ENCODE data around the gene FOXO4. TPM values are rescaled to one million over a fixed set of nuclear protein-coding genes. Genes with fewer than 3 reads are reported as not detected.

The FOXO4 gene
- total and polyA plus RNA-seq, 8 donors: 7.5 to 20.0 (median 12.5) TPM

DNA sequence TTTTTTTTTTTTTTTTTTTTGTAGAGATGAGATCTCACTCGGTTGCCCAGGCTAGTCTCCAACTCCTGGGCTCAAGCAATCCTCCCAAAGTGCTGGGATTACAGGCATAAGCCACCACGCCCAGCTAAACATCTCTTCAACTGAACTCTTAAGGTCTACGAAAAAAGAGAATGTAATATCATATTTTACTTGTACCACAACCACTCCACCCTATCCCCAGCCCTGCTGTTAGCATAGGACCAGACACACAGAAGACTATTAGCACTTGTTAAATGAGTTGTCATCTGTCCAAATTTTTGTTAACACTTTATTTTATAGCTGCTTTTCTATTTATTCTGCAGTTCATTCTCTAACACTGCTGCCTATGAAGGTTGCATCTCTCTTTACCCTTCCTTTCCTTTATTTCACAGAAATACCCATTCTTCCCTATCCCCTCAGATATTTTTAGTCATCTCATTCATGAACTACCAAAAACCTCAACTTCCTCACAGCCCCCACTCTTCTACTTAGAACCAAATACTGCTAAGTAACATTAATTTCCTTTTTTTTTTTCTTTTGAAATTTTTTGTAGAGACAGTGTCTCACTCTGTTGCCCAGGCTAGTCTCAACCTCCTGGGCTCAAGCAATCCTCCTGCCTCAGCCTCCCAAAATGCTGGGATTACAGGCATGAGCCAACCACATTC lies 37.7 kb upstream of the FOXO4 start:
- H3K36me3 ChIP-seq: peaks cover 0 to 9% (median 0%) of the 10 kb centered on the region in 3 donors
- no peak overlapping the region for H3K4me3 ChIP-seq
- H3K27ac ChIP-seq: no peak overlapping the region
- ATAC-seq: no peak
- no peaks in the 10 kb centered on the region for H3K4me1 ChIP-seq
- intact Hi-C loops (cut with DNase I): no loop called here
- 65 to 91% methylated on average over 2 to 3 of the region's 3 CpGs for WGBS, 2 donors
- FAIRE-seq: no peak
- TF ChIP-seq, protein P1, sequence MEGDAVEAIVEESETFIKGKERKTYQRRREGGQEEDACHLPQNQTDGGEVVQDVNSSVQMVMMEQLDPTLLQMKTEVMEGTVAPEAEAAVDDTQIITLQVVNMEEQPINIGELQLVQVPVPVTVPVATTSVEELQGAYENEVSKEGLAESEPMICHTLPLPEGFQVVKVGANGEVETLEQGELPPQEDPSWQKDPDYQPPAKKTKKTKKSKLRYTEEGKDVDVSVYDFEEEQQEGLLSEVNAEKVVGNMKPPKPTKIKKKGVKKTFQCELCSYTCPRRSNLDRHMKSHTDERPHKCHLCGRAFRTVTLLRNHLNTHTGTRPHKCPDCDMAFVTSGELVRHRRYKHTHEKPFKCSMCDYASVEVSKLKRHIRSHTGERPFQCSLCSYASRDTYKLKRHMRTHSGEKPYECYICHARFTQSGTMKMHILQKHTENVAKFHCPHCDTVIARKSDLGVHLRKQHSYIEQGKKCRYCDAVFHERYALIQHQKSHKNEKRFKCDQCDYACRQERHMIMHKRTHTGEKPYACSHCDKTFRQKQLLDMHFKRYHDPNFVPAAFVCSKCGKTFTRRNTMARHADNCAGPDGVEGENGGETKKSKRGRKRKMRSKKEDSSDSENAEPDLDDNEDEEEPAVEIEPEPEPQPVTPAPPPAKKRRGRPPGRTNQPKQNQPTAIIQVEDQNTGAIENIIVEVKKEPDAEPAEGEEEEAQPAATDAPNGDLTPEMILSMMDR (IDR thresholded peaks at IDR 0.05): no peak
- DNase-seq: no peak
- H3K27me3 ChIP-seq: no peaks in the 10 kb centered on the region
- no peaks in the 10 kb centered on the region for H3K9me3 ChIP-seq

DNA sequence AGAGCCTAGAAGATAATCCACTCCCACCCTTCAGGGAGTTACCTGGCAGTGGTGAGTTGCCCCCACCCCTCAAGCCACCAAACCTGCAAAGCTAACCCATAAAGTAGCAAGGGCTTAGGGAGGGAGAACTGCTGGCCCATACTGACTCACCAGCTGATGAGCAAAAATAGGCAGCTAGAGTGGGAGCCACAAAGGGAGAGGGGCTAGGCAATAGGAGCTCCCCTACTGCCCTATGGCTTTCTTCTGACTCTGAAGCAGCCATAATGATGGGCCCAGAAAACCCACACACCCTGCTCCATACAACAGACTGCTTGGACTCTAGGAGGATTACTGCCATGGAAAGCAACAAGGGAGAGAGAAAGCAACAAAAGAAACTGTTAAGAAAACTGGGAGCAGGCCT lies 35.5 kb upstream of the FOXO4 start:
- intact Hi-C loops (cut with DNase I): no loop called here
- ATAC-seq: no peak
- H3K27me3 ChIP-seq: no peaks in the 10 kb centered on the region
- no peak overlapping the region for H3K27ac ChIP-seq
- no peak for DNase-seq
- no peak overlapping the region for H3K4me3 ChIP-seq
- H3K4me1 ChIP-seq: no peaks in the 10 kb centered on the region
- peaks cover 0 to 9% (median 0%) of the 10 kb centered on the region in 3 donors for H3K36me3 ChIP-seq
- TF ChIP-seq, protein P1 (IDR thresholded peaks at IDR 0.05): no peak
- no peak for FAIRE-seq
- H3K9me3 ChIP-seq: no peaks in the 10 kb centered on the region

DNA sequence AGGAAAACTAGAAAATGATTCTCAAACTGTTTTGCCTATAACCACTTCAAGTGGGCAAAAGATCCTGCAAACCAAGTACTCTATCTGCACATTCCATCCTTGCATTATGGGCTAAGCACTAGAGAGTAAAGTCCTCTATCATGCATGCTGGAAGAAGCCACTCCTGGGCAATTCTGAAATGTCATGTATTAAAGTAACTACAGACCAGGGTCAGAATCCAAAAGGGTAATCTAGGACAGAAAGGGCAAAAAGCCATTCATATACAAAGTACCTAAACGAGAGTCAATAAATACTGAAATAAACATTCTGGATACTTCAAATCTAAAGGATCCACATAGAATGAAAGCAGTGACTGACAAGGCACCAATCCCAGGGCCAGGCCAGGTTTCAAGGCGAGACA lies 28.6 kb upstream of the FOXO4 start:
- 8 to 22% methylated on average over 2 of the region's 2 CpGs for WGBS, 2 donors
- no peak for FAIRE-seq
- no peak for DNase-seq
- H3K4me3 ChIP-seq: peak overlapping the region in 3 of 4 donors; percentile 33 to 57 (median 47)
- H3K9me3 ChIP-seq: no peaks in the 10 kb centered on the region
- H3K4me1 ChIP-seq: no peaks in the 10 kb centered on the region
- peaks cover 0 to 7% (median 0%) of the 10 kb centered on the region in 4 donors for H3K27me3 ChIP-seq
- intact Hi-C loops (cut with DNase I): no loop called here
- TF ChIP-seq, protein P1 (IDR thresholded peaks at IDR 0.05): no peak
- peak overlapping the region in 1 of 4 donors; percentile 73 for H3K27ac ChIP-seq
- H3K36me3 ChIP-seq: no peaks in the 10 kb centered on the region
- ATAC-seq: no peak

DNA sequence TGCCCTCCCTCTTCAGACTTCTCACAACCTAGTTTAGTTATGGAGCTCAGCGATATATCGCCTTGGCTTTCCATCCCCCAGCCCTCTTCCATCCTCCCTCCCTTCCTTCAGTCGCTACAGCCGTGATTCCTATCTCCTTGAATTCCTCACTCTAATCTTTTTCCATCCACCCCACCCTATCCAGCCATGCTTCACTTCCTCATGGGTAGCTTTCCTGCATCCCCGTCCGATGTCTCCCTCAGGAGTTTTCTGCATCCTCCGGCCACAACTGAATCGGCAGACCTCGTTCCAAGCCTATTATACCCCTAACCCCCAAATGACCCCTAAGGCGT lies 28.0 kb upstream of the FOXO4 start:
- intact Hi-C loops (cut with DNase I): no loop called here

More for the DNA sequence above, 28.0 kb upstream of the FOXO4 start:
- peak overlapping the region in 3 of 4 donors; percentile 16 to 73 (median 70) for H3K27ac ChIP-seq
- H3K27me3 ChIP-seq: peaks cover 0 to 7% (median 0%) of the 10 kb centered on the region in 4 donors
- H3K9me3 ChIP-seq: no peaks in the 10 kb centered on the region
- no peak for FAIRE-seq
- ATAC-seq: peak; percentile 1 to 5 (median 4)
- TF ChIP-seq, protein P1 (IDR thresholded peaks at IDR 0.05): no peak
- no peaks in the 10 kb centered on the region for H3K4me1 ChIP-seq
- H3K36me3 ChIP-seq: no peaks in the 10 kb centered on the region
- WGBS, 2 donors: 1 to 26% methylated on average over 10 of the region's 10 CpGs
- no peak for DNase-seq
- H3K4me3 ChIP-seq: peak overlapping the region; percentile 26 to 57 (median 40)
